A549 (cell line): ENCODE data around the gene CCL1.

Experiments used
- CEBPB ChIP-seq, 2 experiments: fragments of >200 bp in 1 of 2; sonication (Bioruptor Twin) in 1 of 2; formaldehyde crosslinking in 1 of 2; IDR thresholded peaks; 2 replicates each; pipeline ENCODE4 v1.6.1; 2012 to 2016
- FOSL2 ChIP-seq, 2 experiments: fragments of 450-650 bp in 1 of 2; fragments of >200 bp in 1 of 2; sonication (Bioruptor Twin) in 1 of 2; formaldehyde crosslinking; IDR thresholded peaks; 2 replicates each; pipeline versions ENCODE4 v1.5.0 to v1.6.1; 2016 to 2020; ENCODE audit warnings: mild to moderate bottlenecking in 1 of 2, moderate library complexity in 1 of 2
- GATA3 ChIP-seq: IDR thresholded peaks from 2 replicates; pipeline ENCODE4 v1.6.1; 2012; ENCODE audit warnings: borderline replicate concordance
- JUN ChIP-seq, 2 experiments: fragments of >200 bp; sonication (Bioruptor Twin); formaldehyde crosslinking; IDR thresholded peaks; 2 replicates in 1 of 2; 3 replicates in 1 of 2; pipeline ENCODE4 v1.6.1; 2016 to 2017
- MYC ChIP-seq: IDR thresholded peaks from 2 replicates; pipeline ENCODE4 v1.6.1; 2012; ENCODE audit warnings: mild to moderate bottlenecking, inconsistent platforms, low read length, improper control_type of control experiment, borderline replicate concordance
- PHF8 ChIP-seq: fragments of 200-600 bp; sonication (generic); IDR thresholded peaks from 2 replicates; pipeline ENCODE4 v1.6.1; 2016; ENCODE audit warnings: low read depth, mild to moderate bottlenecking, antibody characterized with exemption, moderate library complexity, borderline replicate concordance
- POLR2A ChIP-seq: IDR thresholded peaks from 2 replicates; pipeline ENCODE4 v1.6.1; 2012; ENCODE audit warnings: mild to moderate bottlenecking, low read length
- POLR2AphosphoS2 ChIP-seq: conservative IDR thresholded peaks from 2 replicates; pipeline ENCODE4 v1.6.1; 2012; ENCODE audit warnings: low read length, improper control_type of control experiment, inconsistent platforms
- RAD21 ChIP-seq, 2 experiments: fragments of >200 bp in 1 of 2; sonication (Bioruptor Twin) in 1 of 2; formaldehyde crosslinking in 1 of 2; IDR thresholded peaks in 1 of 2; conservative IDR thresholded peaks in 1 of 2; 2 replicates in 1 of 2; 3 replicates in 1 of 2; pipeline ENCODE4 v1.6.1; 2012 to 2018; ENCODE audit warnings: inconsistent platforms in 1 of 2
- REST ChIP-seq: fragments of 200-600 bp; sonication (generic); IDR thresholded peaks from 2 replicates; pipeline ENCODE4 v1.6.1; 2016; ENCODE audit warnings: antibody characterized with exemption, mild to moderate bottlenecking, moderate library complexity
- SREBF2 ChIP-seq: fragments of 450-650 bp; IDR thresholded peaks from 2 replicates; pipeline ENCODE4 v1.6.1; 2014; ENCODE audit warnings: mild to moderate bottlenecking, moderate library complexity
- ZNF302 ChIP-seq: fragments of 250-450 bp; sonication (Bioruptor Pico); IDR thresholded peaks from 2 replicates; pipeline ENCODE4 v1.9.0; 2021; ENCODE audit warnings: inconsistent platforms, mild to moderate bottlenecking, moderate library complexity
- TF ChIP-seq, protein P1 (sequence below): IDR thresholded peaks from 2 replicates; pipeline ENCODE4 v1.6.1; 2012
- TF ChIP-seq, protein P2 (sequence below): fragments of >200 bp; sonication (Bioruptor Twin); formaldehyde crosslinking; IDR thresholded peaks from 3 replicates; pipeline ENCODE4 v1.5.1; 2016

DNA sequence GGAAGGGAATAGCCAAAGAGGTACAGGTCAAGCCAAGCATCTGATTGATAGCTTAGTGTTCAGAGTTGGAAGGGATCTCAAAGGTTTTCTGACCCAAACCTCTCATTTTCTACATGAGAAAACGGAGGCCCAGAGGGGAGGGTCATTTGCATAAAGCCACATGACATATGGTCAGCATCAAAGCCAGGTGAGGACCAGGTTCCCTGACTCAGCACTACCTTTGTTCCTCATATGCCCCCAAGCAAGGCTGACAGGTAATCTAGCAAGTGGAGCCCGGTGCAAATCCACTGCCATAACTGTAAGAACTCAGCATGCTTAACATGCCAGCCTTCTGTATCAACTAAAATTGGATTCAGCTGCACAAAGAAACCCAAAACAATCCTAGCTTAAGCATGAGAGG is 28.2 kb upstream of the CCL1 start:
- TF ChIP-seq MYC, result no peak
- no peak for TF ChIP-seq CEBPB (IDR thresholded peaks at IDR 0.05)
- TF ChIP-seq, protein P1, sequence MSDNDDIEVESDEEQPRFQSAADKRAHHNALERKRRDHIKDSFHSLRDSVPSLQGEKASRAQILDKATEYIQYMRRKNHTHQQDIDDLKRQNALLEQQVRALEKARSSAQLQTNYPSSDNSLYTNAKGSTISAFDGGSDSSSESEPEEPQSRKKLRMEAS, result no peak
- no peak for TF ChIP-seq JUN (IDR thresholded peaks at IDR 0.05)
- no peak for TF ChIP-seq ZNF302 (CRISPR knock-in tag)
- TF ChIP-seq POLR2AphosphoS2, result no peak
- no peak for TF ChIP-seq FOSL2 (IDR thresholded peaks at IDR 0.05)
- TF ChIP-seq FOSL2 (CRISPR knock-in tag; IDR thresholded peaks at IDR 0.05), result no peak
- TF ChIP-seq SREBF2, result no peak
- TF ChIP-seq, protein P2, sequence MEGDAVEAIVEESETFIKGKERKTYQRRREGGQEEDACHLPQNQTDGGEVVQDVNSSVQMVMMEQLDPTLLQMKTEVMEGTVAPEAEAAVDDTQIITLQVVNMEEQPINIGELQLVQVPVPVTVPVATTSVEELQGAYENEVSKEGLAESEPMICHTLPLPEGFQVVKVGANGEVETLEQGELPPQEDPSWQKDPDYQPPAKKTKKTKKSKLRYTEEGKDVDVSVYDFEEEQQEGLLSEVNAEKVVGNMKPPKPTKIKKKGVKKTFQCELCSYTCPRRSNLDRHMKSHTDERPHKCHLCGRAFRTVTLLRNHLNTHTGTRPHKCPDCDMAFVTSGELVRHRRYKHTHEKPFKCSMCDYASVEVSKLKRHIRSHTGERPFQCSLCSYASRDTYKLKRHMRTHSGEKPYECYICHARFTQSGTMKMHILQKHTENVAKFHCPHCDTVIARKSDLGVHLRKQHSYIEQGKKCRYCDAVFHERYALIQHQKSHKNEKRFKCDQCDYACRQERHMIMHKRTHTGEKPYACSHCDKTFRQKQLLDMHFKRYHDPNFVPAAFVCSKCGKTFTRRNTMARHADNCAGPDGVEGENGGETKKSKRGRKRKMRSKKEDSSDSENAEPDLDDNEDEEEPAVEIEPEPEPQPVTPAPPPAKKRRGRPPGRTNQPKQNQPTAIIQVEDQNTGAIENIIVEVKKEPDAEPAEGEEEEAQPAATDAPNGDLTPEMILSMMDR, result no peak
- TF ChIP-seq POLR2A, result no peak
- TF ChIP-seq PHF8, result no peak
- no peak for TF ChIP-seq RAD21 (conservative IDR thresholded peaks at IDR 0.05 in 1 of 2, IDR thresholded peaks at IDR 0.05 in 1 of 2)
- no peak for TF ChIP-seq REST
- TF ChIP-seq GATA3, result no peak
